ENCODE results near the gene PRG2.

The PRG2 gene

GRCh38 chr11:57397394-57397990, 7.0 kb upstream of the PRG2 start:
- in situ Hi-C loops (cut with MboI; ENCODE audit: low sequenced_read_pairs): no loop called here

GRCh38 chr11:57396744-57397143, 6.3 kb upstream of the PRG2 start:
- in situ Hi-C loops (cut with MboI; ENCODE audit: low sequenced_read_pairs): no loop called here

- in situ Hi-C loops (cut with MboI; ENCODE audit: low sequenced_read_pairs): no loop called here
These were observed 5.6 kb upstream of the PRG2 start for GRCh38 chr11:57395905-57396623.

- in situ Hi-C loops (cut with MboI; ENCODE audit: low sequenced_read_pairs): no loop called here
These were observed 3.9 kb upstream of the PRG2 start for GRCh38 chr11:57394203-57394965.

GRCh38 chr11:57392763-57393105, 2.3 kb upstream of the PRG2 start:
- in situ Hi-C loops (cut with MboI; ENCODE audit: low sequenced_read_pairs): no loop called here

- in situ Hi-C loops (cut with MboI; ENCODE audit: low sequenced_read_pairs): no loop called here
These were observed 1.8 kb upstream of the PRG2 start for GRCh38 chr11:57392066-57392762.

- in situ Hi-C loops (cut with MboI; ENCODE audit: low sequenced_read_pairs): no loop called here
These were observed 1.1 kb upstream of the PRG2 start for GRCh38 chr11:57391539-57391938.

- in situ Hi-C loops (cut with MboI; ENCODE audit: low sequenced_read_pairs): no loop called here
These were observed 661 bp upstream of the PRG2 start for GRCh38 chr11:57391111-57391510.

GRCh38 chr11:57387289-57388030, 3.0 kb downstream of the PRG2 start:
- in situ Hi-C loops (cut with MboI; ENCODE audit: low sequenced_read_pairs): no loop called here

- in situ Hi-C loops (cut with MboI; ENCODE audit: low sequenced_read_pairs): no loop called here
These were observed 4.1 kb downstream of the PRG2 start for GRCh38 chr11:57386178-57386940.

- in situ Hi-C loops (cut with MboI; ENCODE audit: low sequenced_read_pairs): no loop called here
These were observed 9.5 kb downstream of the PRG2 start, which contains the start of gene PRG3 for GRCh38 chr11:57380975-57381374. TSS of gene PRG3 (minus strand) at chr11:57381150. CDS start at chr11:57380708, 442 bp downstream.

GRCh38 chr11:57379732-57380131, 10.7 kb downstream of the PRG2 start:
- in situ Hi-C loops (cut with MboI; ENCODE audit: low sequenced_read_pairs): no loop called here

GRCh38 chr11:57378186-57378585, 12.3 kb downstream of the PRG2 start:
- in situ Hi-C loops (cut with MboI; ENCODE audit: low sequenced_read_pairs): no loop called here

- in situ Hi-C loops (cut with MboI; ENCODE audit: low sequenced_read_pairs): no loop called here
These were observed 13.3 kb downstream of the PRG2 start for GRCh38 chr11:57377107-57377506.

- in situ Hi-C loops (cut with MboI; ENCODE audit: low sequenced_read_pairs): no loop called here
These were observed 14.1 kb downstream of the PRG2 start for GRCh38 chr11:57376095-57377090.

GRCh38 chr11:57375490-57375889, 15.0 kb downstream of the PRG2 start:
- in situ Hi-C loops (cut with MboI; ENCODE audit: low sequenced_read_pairs): no loop called here

GRCh38 chr11:57374966-57375365, 15.5 kb downstream of the PRG2 start:
- in situ Hi-C loops (cut with MboI; ENCODE audit: low sequenced_read_pairs): no loop called here

GRCh38 chr11:57373146-57373545, 17.3 kb downstream of the PRG2 start:
- in situ Hi-C loops (cut with MboI; ENCODE audit: low sequenced_read_pairs): no loop called here

- in situ Hi-C loops (cut with MboI; ENCODE audit: low sequenced_read_pairs): no loop called here
These were observed 19.5 kb downstream of the PRG2 start for GRCh38 chr11:57370941-57371340.

Data from HL-60/S4 treated with phorbol 12-myristate 13-acetate at 8.2 ng/mL for 4 days and 3 days (cell line).